H9 (cell line): ENCODE data around the gene LMF2. TPM values are rescaled to one million over a fixed set of nuclear protein-coding genes. Genes with fewer than 3 reads are reported as not detected.
A peak's percentile ranks its signal among the peaks of the same experiment; 100 is the strongest.

Experiments
- DNase-seq: peaks from one replicate; pipeline ENCODE4 v3.0.0-alpha.2; 2017
- H2AFZ ChIP-seq: one replicate; pipeline ENCODE4 v1.6.1; 2013; ENCODE audit warnings: mild to moderate bottlenecking, low read length, control low read depth, moderate library complexity
- H2AK5ac ChIP-seq: 2 replicates; pipeline ENCODE4 v1.6.1; 2013; ENCODE audit warnings: low read length, control low read depth, mixed read lengths; ENCODE audit not compliant: insufficient read length
- H2BK120ac ChIP-seq: one replicate; pipeline ENCODE4 v1.6.1; 2013; ENCODE audit warnings: low read depth, mild to moderate bottlenecking, low read length, control low read depth, inconsistent platforms; ENCODE audit not compliant: poor library complexity, severe bottlenecking
- H2BK12ac ChIP-seq: 2 replicates; pipeline ENCODE4 v1.6.1; 2013; ENCODE audit warnings: low read length, control low read depth, mixed read lengths, low read depth; ENCODE audit not compliant: insufficient read length
- H2BK15ac ChIP-seq: 2 replicates; pipeline ENCODE4 v1.6.1; 2013; ENCODE audit warnings: low read depth, low read length, control low read depth
- H2BK20ac ChIP-seq: one replicate; pipeline ENCODE4 v1.6.1; 2013; ENCODE audit warnings: low read depth, mild to moderate bottlenecking, low read length, control low read depth, inconsistent platforms; ENCODE audit not compliant: poor library complexity, severe bottlenecking
- H2BK5ac ChIP-seq: 2 replicates; pipeline ENCODE4 v1.6.1; 2013; ENCODE audit warnings: low read length, control low read depth, mixed read lengths; ENCODE audit not compliant: insufficient read length
- H3K14ac ChIP-seq: 2 replicates; pipeline ENCODE4 v1.6.1; 2013; ENCODE audit warnings: low read length, control low read depth; ENCODE audit not compliant: insufficient read depth
- H3K18ac ChIP-seq: 2 replicates; pipeline ENCODE4 v1.6.1; 2013; ENCODE audit warnings: low read depth, mild to moderate bottlenecking, mixed read lengths, low read length, control low read depth; ENCODE audit not compliant: insufficient read length
- H3K23ac ChIP-seq: 2 replicates; pipeline ENCODE4 v1.6.1; 2013; ENCODE audit warnings: low read length, control low read depth, mixed read lengths, low read depth; ENCODE audit not compliant: insufficient read length
- H3K23me2 ChIP-seq: 2 replicates; pipeline ENCODE4 v1.6.1; 2013; ENCODE audit warnings: low read depth, mild to moderate bottlenecking, mixed read lengths, low read length, control low read depth; ENCODE audit not compliant: insufficient read length, poor library complexity, severe bottlenecking
- H3K27ac ChIP-seq: 2 replicates; pipeline ENCODE4 v1.5.1; 2013; ENCODE audit warnings: low read length, control low read depth, mixed read lengths, low read depth; ENCODE audit not compliant: insufficient read length
- H3K27me3 ChIP-seq: 2 replicates; pipeline ENCODE4 v1.6.1; 2013; ENCODE audit warnings: low read length, control low read depth, inconsistent platforms; ENCODE audit not compliant: insufficient read depth
- H3K4ac ChIP-seq: 2 replicates; pipeline ENCODE4 v1.6.1; 2013; ENCODE audit warnings: low read depth, mild to moderate bottlenecking, control low read depth, inconsistent platforms, low read length, moderate library complexity
- H3K4me1 ChIP-seq: 2 replicates; pipeline ENCODE4 v1.6.1; 2013; ENCODE audit warnings: low read length, control low read depth, inconsistent platforms; ENCODE audit not compliant: insufficient read depth
- H3K4me2 ChIP-seq: 2 replicates; pipeline ENCODE4 v1.6.1; 2013; ENCODE audit warnings: low read length, control low read depth, mixed read lengths; ENCODE audit not compliant: insufficient read length, insufficient read depth
- H3K56ac ChIP-seq: 2 replicates; pipeline ENCODE4 v1.6.1; 2013; ENCODE audit warnings: low read depth, mild to moderate bottlenecking, mixed read lengths, low read length, control low read depth; ENCODE audit not compliant: insufficient read length
- H3K79me1 ChIP-seq: 2 replicates; pipeline ENCODE4 v1.6.1; 2013; ENCODE audit warnings: low read depth, mild to moderate bottlenecking, moderate library complexity, low read length, control low read depth, inconsistent platforms; ENCODE audit not compliant: insufficient read depth, poor library complexity, severe bottlenecking
- H3K79me2 ChIP-seq: 2 replicates; pipeline ENCODE4 v1.6.1; 2013; ENCODE audit warnings: low read length, control low read depth, inconsistent platforms; ENCODE audit not compliant: insufficient read depth
- H3K9ac ChIP-seq: 2 replicates; pipeline ENCODE4 v1.6.1; 2013; ENCODE audit warnings: low read length, control low read depth, mixed read lengths; ENCODE audit not compliant: insufficient read length; ENCODE audit errors: extremely low read depth
- H3K9me3 ChIP-seq: one replicate; pipeline ENCODE4 v1.6.1; 2013; ENCODE audit warnings: low read depth, low read length, inconsistent platforms; ENCODE audit not compliant: control insufficient read depth
- H3T11ph ChIP-seq: one replicate; pipeline ENCODE4 v1.6.1; 2013; ENCODE audit warnings: mild to moderate bottlenecking, low read length, control low read depth, inconsistent platforms
- H4K20me1 ChIP-seq: one replicate; pipeline ENCODE4 v1.6.1; 2013; ENCODE audit not compliant: control insufficient read depth, insufficient read length, insufficient read depth
- H4K5ac ChIP-seq: 2 replicates; pipeline ENCODE4 v1.6.1; 2013; ENCODE audit warnings: low read depth, mild to moderate bottlenecking, mixed read lengths, low read length, control low read depth; ENCODE audit not compliant: insufficient read length
- H4K8ac ChIP-seq: replicated peaks from 2 replicates; pipeline ENCODE4 v1.6.1; 2013; ENCODE audit warnings: low read length, control low read depth, mixed read lengths, low read depth; ENCODE audit not compliant: insufficient read length
- H4K91ac ChIP-seq: 2 replicates; pipeline ENCODE4 v1.6.1; 2013; ENCODE audit warnings: low read depth, mild to moderate bottlenecking, moderate library complexity, mixed read lengths, low read length, control low read depth; ENCODE audit not compliant: insufficient read length
- H3K27ac Mint-ChIP-seq, 3 experiments: 2 replicates in 2 of 3; 3 replicates in 1 of 3; pipeline ENCODE4 v1.8.0; 2020 to 2021; ENCODE audit warnings: mixed read lengths in 3 of 3, mild to moderate bottlenecking in 1 of 3, moderate library complexity in 1 of 3
- H3K27me3 Mint-ChIP-seq: 2 replicates; pipeline ENCODE4 v1.8.0; 2021; ENCODE audit warnings: low read depth, mild to moderate bottlenecking, moderate library complexity, mixed read lengths
- H3K36me3 Mint-ChIP-seq, 3 experiments: 2 replicates in 2 of 3; 3 replicates in 1 of 3; pipeline ENCODE4 v1.8.0; 2020 to 2021; ENCODE audit warnings: low read depth in 3 of 3, mixed read lengths in 3 of 3; ENCODE audit not compliant: insufficient read depth in 1 of 3
- H3K4me1 Mint-ChIP-seq, 2 experiments: 2 replicates each; pipeline ENCODE4 v1.8.0; 2020; ENCODE audit warnings: mixed read lengths in 2 of 2
- H3K4me3 Mint-ChIP-seq, 2 experiments: 2 replicates in 1 of 2; 3 replicates in 1 of 2; pipeline ENCODE4 v1.8.0; 2020 to 2021; ENCODE audit warnings: mild to moderate bottlenecking in 2 of 2, mixed read lengths in 2 of 2, moderate library complexity in 1 of 2
- H3K9me3 Mint-ChIP-seq, 2 experiments: 2 replicates in 1 of 2; 3 replicates in 1 of 2; pipeline ENCODE4 v1.8.0; 2020; ENCODE audit warnings: mild to moderate bottlenecking in 2 of 2, mixed read lengths in 2 of 2, moderate library complexity in 1 of 2
- CTCF ChIP-seq: fragments of 200-600 bp; sonication (generic); conservative IDR thresholded peaks from 3 replicates; pipeline ENCODE4 v1.8.0; 2021; ENCODE audit warnings: antibody characterized with exemption, mild to moderate bottlenecking
- WGBS: extraction: QIAGEN DNeasy Blood & Tissue Kit; methylation state at CpG from one replicate; pipeline ENCODE4 v1.1.7; 2013; ENCODE audit warnings: missing lambda C conversion rate, low lambda C conversion rate, mixed read lengths; ENCODE audit not compliant: insufficient read length; ENCODE audit errors: extremely low coverage; 5-methylcytosine and 5-hydroxymethylcytosine counted together
- total RNA-seq: library from RNA; stranded (reverse); gene quantifications from 2 replicates; pipeline ENCODE4 v1.2.1, GENCODE V29; 2021

LMF2 gene
- total RNA-seq, 1 experiment from 2014 or later: 43.6 TPM

DNA sequence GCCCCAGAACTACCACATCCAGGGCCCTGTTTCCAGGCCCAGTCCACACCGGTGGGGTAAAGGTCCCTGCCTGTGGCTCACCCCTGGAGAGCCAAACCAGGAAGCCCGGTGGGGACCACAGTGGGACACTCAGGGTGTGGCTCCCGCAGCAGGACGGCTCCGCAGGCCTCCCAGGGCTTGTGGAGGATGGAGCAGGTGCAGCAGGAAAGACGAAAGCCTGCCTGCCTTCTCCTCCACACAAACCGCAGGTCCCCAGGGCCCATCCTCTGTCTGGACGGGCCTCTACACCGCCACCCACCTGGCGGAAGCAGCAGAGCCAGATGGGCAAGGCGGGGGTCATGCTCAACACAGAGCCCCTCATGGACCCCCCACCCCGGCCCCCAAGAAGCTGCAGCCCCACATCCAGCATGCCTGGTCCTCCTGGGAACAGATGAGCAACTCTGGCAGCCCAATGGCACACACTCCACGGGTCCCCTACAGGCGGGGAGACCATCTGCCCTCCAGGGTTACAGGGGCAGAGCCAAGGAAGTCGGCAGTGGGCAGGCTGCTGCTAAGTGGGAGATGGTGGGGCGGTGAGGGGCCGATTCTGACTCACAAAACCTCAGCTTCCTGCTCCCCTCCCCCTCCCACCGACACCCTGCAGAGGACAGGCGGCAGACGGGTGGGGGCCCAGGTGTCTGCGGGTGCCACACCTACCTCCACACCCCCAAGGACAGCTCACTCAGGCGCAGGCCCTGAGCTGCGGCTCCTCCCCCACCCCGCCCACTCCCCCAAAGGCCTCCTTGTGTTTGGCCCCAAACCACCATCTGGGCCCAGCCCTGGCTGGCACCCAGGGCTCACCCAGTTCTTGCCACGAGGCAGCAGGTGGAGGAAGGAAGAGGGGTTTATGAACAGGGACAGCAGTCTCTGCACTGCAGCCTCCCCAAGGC is 37.9 kb downstream of the LMF2 start:
- DNase-seq: peak; percentile 84
- Histone ChIP-seq H3K23me2 (peaks cover 5% of the 10 kb centered on the region), H3K4me2 (no peak overlapping the region), H2BK5ac (no peak overlapping the region), H4K91ac (no peak overlapping the region), H3K27me3 (no peaks in the 10 kb centered on the region), H2BK15ac (no peak overlapping the region), H2AFZ (no peak overlapping the region), H4K8ac (no peak overlapping the region), H2BK20ac (no peak overlapping the region), H4K5ac (no peak overlapping the region), H3K4ac (no peak overlapping the region), H3K9ac (no peak overlapping the region), H3K18ac (no peak overlapping the region), H3K27ac (no peak overlapping the region), H4K20me1 (peaks cover 4% of the 10 kb centered on the region), H2BK120ac (no peak overlapping the region), H3K56ac (no peak overlapping the region), H2AK5ac (no peak overlapping the region), H3K79me1 (peaks cover 19% of the 10 kb centered on the region), H3K9me3 (no peaks in the 10 kb centered on the region), H3K14ac (no peak overlapping the region; the same call in 1 of the 2 replicates), H3K4me1 (no peaks in the 10 kb centered on the region; the same call in 1 of the 2 replicates), H2BK12ac (no peak overlapping the region), H3K23ac (no peak overlapping the region), H3K79me2 (peaks cover 16% of the 10 kb centered on the region; the same call in 1 of the 2 replicates), H3T11ph (no peak overlapping the region)
- Mint-ChIP-seq H3K27me3 (no peaks in the 10 kb centered on the region), H3K4me1 (peaks cover 25 to 28% of the 10 kb centered on the region in 2 experiments), H3K36me3 (peaks cover 14 to 34% (median 23%) of the 10 kb centered on the region in 3 experiments), H3K27ac (no peak overlapping the region; a peak in 1 of 7 replicates), H3K9me3 (no peaks in the 10 kb centered on the region), H3K4me3 (no peak overlapping the region; a peak in 1 of 5 replicates)
- peak; percentile 18; the same call in 1 of the 3 replicates for TF ChIP-seq CTCF
- WGBS: no CpG with 5 or more reads among the region's 25 CpGs
